IMR-90 (cell line): ENCODE measurements around the gene ETV4. TPM values are rescaled to one million over a fixed set of nuclear protein-coding genes. Genes with fewer than 3 reads are reported as not detected.

ENCODE experiments used
- BHLHE40 ChIP-seq: fragments of 150-350 bp; IDR thresholded peaks from 2 replicates; pipeline ENCODE4 v1.6.1; 2016; ENCODE audit warnings: mild to moderate bottlenecking, low read depth, low read length
- CEBPB ChIP-seq: IDR thresholded peaks from 2 replicates; pipeline ENCODE4 v1.6.1; 2012; ENCODE audit warnings: low read depth, low read length, improper control_type of control experiment
- FOS ChIP-seq: fragments of 150-350 bp; IDR thresholded peaks from 2 replicates; pipeline ENCODE4 v1.6.1; 2016; ENCODE audit warnings: low read depth, low read length
- MAFK ChIP-seq: IDR thresholded peaks from 2 replicates; pipeline ENCODE4 v1.6.1; 2012; ENCODE audit warnings: low read depth, low read length, improper control_type of control experiment
- MXI1 ChIP-seq: IDR thresholded peaks from 2 replicates; pipeline ENCODE4 v1.6.1; 2012; ENCODE audit warnings: low read depth, mild to moderate bottlenecking, low read length, moderate library complexity, borderline replicate concordance
- polyA plus RNA-seq, 3 experiments: library from polyadenylated mRNA; depleted of rRNA; stranded (reverse); fragments of >200 nt; gene quantifications; 2 replicates each; pipeline ENCODE4 v1.2.3, GENCODE V29; 2012; ENCODE audit warnings: low replicate concordance in 1 of 3
- total RNA-seq: library from RNA; depleted of rRNA; stranded (reverse); fragments of >200 nt; gene quantifications from 2 replicates; pipeline ENCODE4 v1.2.3, GENCODE V29; 2012

Gene ETV4
- total and polyA plus RNA-seq, 2 of the 4 experiments (the other 2 are of a cell fraction), result 4.3 to 13.2 TPM

DNA sequence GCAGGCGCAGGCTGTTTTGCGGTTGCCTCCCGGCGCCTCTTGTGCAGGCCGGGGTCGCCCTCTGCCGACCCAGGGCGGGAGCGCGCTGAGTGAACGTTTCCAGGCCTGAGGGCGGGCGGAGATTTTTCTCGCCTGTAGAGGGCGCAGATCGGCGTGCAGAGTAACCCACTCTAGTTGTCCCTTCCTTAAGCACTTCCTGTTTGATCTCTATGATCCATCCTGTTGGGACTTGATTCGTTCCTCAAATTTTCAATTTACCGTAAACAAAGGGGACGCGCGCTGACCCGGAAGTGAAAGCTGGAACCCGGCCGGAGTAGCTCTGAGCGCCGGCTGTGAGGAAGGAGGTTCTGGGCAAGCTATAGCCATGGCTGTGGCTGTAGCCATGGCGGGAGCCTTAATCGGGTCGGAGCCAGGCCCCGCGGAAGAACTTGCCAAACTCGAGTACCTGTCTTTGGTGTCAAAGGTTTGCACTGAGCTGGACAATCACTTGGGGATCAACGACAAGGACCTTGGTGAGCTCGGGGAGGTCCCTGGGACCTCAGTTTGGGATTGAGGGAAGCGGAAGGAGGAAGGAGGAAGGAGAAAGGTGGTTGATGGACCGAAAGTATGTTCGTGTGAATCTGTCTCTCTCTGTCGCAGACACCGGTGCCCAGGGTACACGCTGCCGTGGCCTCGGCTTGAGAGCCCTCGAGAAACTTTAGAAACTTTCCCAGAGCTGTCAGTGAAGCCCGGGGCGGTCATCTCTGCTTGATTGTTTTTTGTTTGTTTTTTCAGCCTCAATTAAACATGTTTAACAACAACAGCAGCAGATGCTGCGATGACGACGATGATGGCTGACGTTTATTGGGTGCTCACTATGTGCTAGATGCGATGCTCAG, 62.2 kb downstream of the ETV4 start, which contains the start of gene DHX8 (continued):
- TF ChIP-seq FOS (no peak), BHLHE40 (peak; percentile 46), MAFK (no peak), MXI1 (0 out of 2 replicates have a peak, but pooled peaks have one; percentile 45), CEBPB (no peak)
